Activated CD8-positive, alpha-beta memory T cell treated with anti-CD3 and anti-CD28 coated beads, Interleukin-2, amount 10 ng/mL, durations not matched to agents 7 days and 5 days (primary cell): ENCODE data around the gene KIRREL3. TPM values are rescaled to one million over a fixed set of nuclear protein-coding genes. Genes with fewer than 3 reads are reported as not detected.

Experiments
- ATAC-seq: fragments of 150-1000 bp; cut with Tn5 transposase; one replicate; pipeline ENCODE4 v1.10.0; 2021; ENCODE audit warnings: moderate library complexity
- CTCF ChIA-PET: fragments of 350-600 bp; sonication (Branson Sonifier 250); formaldehyde crosslinking; loops from one replicate; lab custom pipeline; 2021; ENCODE audit warnings: antibody characterized with exemption; lab: Charles Lee
- DNase-seq: peaks from one replicate; pipeline ENCODE4 v3.0.0-alpha.2; 2020
- H3K27ac Mint-ChIP-seq: one replicate; pipeline ENCODE4 v1.8.0; 2021; ENCODE audit warnings: mild to moderate bottlenecking, mixed read lengths
- H3K27me3 Mint-ChIP-seq: one replicate; pipeline ENCODE4 v1.8.0; 2021; ENCODE audit warnings: mixed read lengths
- H3K36me3 Mint-ChIP-seq: one replicate; pipeline ENCODE4 v1.8.0; 2021; ENCODE audit warnings: mild to moderate bottlenecking, mixed read lengths
- H3K4me1 Mint-ChIP-seq: one replicate; pipeline ENCODE4 v1.8.0; 2021; ENCODE audit warnings: mixed read lengths
- H3K4me3 Mint-ChIP-seq: one replicate; pipeline ENCODE4 v1.8.0; 2021; ENCODE audit warnings: mild to moderate bottlenecking, moderate library complexity, mixed read lengths
- H3K9me3 Mint-ChIP-seq: one replicate; pipeline ENCODE4 v1.8.0; 2022; ENCODE audit warnings: low read depth, mixed read lengths
- total RNA-seq, 2 experiments: library from RNA; stranded (reverse); gene quantifications; one replicate each; pipeline ENCODE4 v1.2.3, GENCODE V29; 2021

Gene KIRREL3
- total RNA-seq, 2 experiments from 2014 or later: not detected

- ATAC-seq (no peak), DNase-seq (no peak)
- Mint-ChIP-seq H3K4me3 (no peak overlapping the region), H3K36me3 (no peaks in the 10 kb centered on the region), H3K27ac (no peak overlapping the region), H3K27me3 (peaks cover 4% of the 10 kb centered on the region), H3K4me1 (no peaks in the 10 kb centered on the region), H3K9me3 (no peaks in the 10 kb centered on the region)
- CTCF ChIA-PET: no interaction called here
These were observed 344.8 kb downstream of the KIRREL3 start for GRCh38 chr11:126655807-126656128.

DNA sequence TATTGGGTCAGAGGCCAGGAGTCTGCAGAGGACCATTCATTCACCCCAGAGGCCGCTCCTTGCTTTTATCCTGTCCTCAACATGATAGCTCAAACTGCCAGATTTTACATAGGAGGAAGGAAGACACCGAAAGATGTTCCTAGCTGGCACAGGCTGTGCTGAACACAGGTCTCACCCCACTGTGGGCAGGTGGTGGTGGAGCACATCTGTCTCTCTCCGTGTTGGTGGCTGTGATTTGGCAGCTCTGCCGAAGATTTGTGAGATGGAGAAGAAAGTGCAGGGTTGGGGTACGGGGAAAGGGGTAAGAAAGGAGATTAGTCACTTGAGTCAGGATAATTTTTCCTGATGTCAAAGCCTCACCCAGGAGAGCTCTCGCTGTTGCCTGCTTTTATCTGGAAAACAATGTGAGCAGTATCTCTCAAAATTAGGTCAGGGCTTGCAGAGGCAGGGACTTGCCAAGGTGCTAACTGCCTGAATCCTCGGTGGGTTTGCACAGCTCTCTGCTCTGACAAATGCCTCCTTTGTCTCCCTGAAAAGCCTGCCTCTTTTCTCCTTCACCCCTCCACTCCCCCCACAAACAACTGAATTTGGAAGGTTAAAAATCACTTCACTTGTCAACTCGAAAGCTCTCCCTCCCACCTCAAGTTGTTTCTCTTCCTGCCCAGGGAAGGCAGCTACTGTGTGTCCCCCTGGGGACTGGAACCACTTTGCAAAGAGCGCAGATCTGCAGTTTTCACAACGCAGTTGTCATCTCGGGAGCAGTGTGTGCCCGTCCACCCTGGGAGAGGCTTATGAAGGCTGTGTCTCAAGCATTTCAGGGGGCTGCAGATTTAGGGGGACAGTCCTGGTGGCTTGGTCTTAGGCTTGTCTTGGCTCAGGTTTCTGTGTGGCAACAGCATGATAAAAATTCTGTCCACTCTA, 345.4 kb downstream of the KIRREL3 start:
- no peak overlapping the region for H3K27ac Mint-ChIP-seq
- peaks cover 3% of the 10 kb centered on the region for H3K27me3 Mint-ChIP-seq
- H3K36me3 Mint-ChIP-seq: no peaks in the 10 kb centered on the region
- no peaks in the 10 kb centered on the region for H3K4me1 Mint-ChIP-seq
- CTCF ChIA-PET: no interaction called here
- no peak overlapping the region for H3K4me3 Mint-ChIP-seq
- H3K9me3 Mint-ChIP-seq: no peaks in the 10 kb centered on the region
- no peak for DNase-seq
- ATAC-seq: no peak

GRCh38 chr11:126653040-126653439, 347.5 kb downstream of the KIRREL3 start:
- Mint-ChIP-seq H3K27ac (no peak overlapping the region), H3K36me3 (no peaks in the 10 kb centered on the region), H3K9me3 (no peaks in the 10 kb centered on the region), H3K4me1 (no peaks in the 10 kb centered on the region), H3K27me3 (peaks cover 3% of the 10 kb centered on the region), H3K4me3 (no peak overlapping the region)
- ATAC-seq (no peak), DNase-seq (no peak)
- CTCF ChIA-PET: no interaction called here

- Mint-ChIP-seq H3K9me3 (no peaks in the 10 kb centered on the region), H3K27ac (no peak overlapping the region), H3K27me3 (no peaks in the 10 kb centered on the region), H3K4me3 (no peak overlapping the region), H3K4me1 (no peaks in the 10 kb centered on the region), H3K36me3 (no peaks in the 10 kb centered on the region)
- DNase-seq: no peak
- CTCF ChIA-PET: no interaction called here
- no peak for ATAC-seq
These were observed 352.8 kb downstream of the KIRREL3 start for GRCh38 chr11:126647735-126648134.

DNA sequence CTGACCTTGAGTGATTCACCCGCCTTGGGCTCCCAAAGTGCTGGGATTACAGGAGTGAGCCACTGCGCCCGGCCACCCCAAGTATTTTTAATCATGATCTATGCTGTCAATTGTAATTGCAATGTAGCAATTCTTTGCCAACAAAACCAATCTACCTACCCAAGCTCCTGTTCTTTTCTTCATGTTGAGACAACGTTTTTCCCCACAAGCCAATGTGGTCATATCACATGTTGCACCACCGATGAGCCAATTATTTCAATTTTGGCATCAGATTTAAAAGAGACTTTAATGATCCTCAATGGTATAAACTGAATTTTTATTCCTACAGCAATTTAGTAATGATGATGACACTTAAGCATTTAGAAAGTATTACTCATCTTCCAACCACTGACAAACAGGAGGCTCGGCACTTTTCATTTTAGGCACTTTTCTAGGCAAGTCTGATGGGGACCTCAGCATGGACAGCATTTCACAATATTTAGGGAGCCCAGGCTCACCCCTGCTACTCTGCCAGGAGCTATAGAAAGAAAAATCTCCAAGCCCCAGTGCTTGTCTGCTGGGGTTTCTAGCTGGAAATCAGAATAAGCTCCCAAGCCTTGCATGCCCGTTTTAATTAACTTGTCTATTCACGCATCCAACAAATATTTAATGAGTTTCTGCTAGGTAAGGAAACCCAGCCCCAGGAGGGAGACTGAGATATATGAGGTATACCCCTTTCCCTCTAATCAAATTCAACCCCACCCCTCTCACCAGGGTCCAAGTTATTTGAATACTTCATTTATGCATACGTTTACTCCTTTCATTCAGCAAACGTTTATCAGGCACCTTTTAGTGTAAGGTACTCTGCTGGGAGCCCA, 353.6 kb downstream of the KIRREL3 start:
- CTCF ChIA-PET: no interaction called here
- Mint-ChIP-seq H3K27me3 (no peaks in the 10 kb centered on the region), H3K9me3 (no peaks in the 10 kb centered on the region), H3K4me3 (no peak overlapping the region), H3K4me1 (no peaks in the 10 kb centered on the region), H3K36me3 (no peaks in the 10 kb centered on the region), H3K27ac (no peak overlapping the region)
- DNase-seq (no peak), ATAC-seq (no peak)

DNA sequence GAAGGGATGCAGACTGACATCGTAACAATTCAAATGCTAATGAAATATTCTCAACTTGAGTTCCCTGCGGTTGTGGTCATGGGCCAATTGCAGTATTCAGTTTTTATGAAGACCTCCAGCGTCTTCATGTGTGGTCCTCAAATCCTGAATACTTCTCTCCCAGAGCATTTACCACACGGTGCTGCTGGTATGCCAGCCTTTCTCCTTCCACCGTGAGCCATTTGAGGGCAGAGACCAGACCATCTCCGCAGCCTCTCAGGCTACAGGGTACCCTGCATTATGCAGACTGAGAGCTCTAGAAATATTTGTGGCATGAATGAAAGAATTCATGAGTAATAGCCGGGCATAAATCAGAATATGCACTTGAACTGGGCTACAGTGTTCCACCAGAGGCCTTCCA, 355.4 kb downstream of the KIRREL3 start:
- no peaks in the 10 kb centered on the region for H3K36me3 Mint-ChIP-seq
- no peak for DNase-seq
- H3K4me1 Mint-ChIP-seq: no peaks in the 10 kb centered on the region
- no peaks in the 10 kb centered on the region for H3K9me3 Mint-ChIP-seq
- ATAC-seq: no peak
- H3K27ac Mint-ChIP-seq: no peak overlapping the region
- CTCF ChIA-PET: no interaction called here
- H3K27me3 Mint-ChIP-seq: no peaks in the 10 kb centered on the region
- no peak overlapping the region for H3K4me3 Mint-ChIP-seq

DNA sequence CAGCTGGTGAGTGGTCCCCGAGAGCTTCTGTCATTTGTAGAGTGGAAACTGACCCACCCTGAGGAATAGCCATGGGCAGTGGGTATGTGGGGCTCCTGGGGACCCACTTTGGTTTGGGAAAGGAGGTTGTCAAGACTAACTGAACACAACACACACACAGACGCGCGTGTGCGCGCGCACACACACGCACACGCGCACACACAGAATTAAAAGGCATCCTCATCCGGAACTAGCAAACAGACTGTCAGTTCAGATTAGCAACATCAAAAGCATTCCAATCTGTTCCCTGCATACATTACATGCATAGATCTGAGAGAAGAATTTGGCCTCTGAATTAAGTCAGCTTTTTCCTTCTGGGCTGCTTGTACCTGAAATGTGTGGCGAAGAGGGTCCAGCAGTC, 360.4 kb downstream of the KIRREL3 start:
- Mint-ChIP-seq H3K4me1 (no peaks in the 10 kb centered on the region), H3K9me3 (no peaks in the 10 kb centered on the region), H3K27ac (no peak overlapping the region), H3K36me3 (no peaks in the 10 kb centered on the region), H3K27me3 (peaks cover 11% of the 10 kb centered on the region), H3K4me3 (no peak overlapping the region)
- CTCF ChIA-PET: interaction anchor here (1.5 kb wide), 1 partner anchor 11 kb away, joined by 3 read pairs; no protein-coding TSS in a partner anchor
- ATAC-seq (no peak), DNase-seq (no peak)

GRCh38 chr11:126639692-126640091, 360.9 kb downstream of the KIRREL3 start:
- Mint-ChIP-seq H3K27me3 (peaks cover 11% of the 10 kb centered on the region), H3K36me3 (no peaks in the 10 kb centered on the region), H3K4me3 (no peak overlapping the region), H3K9me3 (no peaks in the 10 kb centered on the region), H3K4me1 (no peaks in the 10 kb centered on the region), H3K27ac (no peak overlapping the region)
- CTCF ChIA-PET: interaction anchor here (1.5 kb wide), 1 partner anchor 10 kb away, joined by 3 read pairs; no protein-coding TSS in a partner anchor
- no peak for DNase-seq
- no peak for ATAC-seq

DNA sequence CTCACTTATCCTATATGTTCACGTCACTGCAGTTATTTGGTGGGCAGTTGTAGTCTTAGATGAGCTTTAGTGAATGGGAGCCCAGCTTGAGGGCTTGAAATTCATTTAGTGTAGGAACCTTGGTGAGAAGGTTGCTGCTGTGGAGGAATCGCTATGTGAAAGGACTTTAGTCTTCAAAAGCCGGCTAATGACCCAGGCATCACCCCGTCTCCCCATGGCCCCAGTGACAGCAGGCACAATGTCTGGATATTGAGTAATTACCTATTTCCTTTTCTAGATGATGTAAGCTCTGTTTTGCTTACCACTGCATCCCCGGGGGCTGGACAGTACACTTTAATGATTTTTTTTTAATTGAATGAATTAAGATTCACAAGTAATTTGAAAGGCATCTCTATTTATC, 361.9 kb downstream of the KIRREL3 start:
- Mint-ChIP-seq H3K9me3 (no peaks in the 10 kb centered on the region), H3K4me3 (no peak overlapping the region), H3K27ac (no peak overlapping the region), H3K36me3 (no peaks in the 10 kb centered on the region), H3K27me3 (peaks cover 11% of the 10 kb centered on the region), H3K4me1 (no peaks in the 10 kb centered on the region)
- no peak for ATAC-seq
- CTCF ChIA-PET: interaction anchor here (1.5 kb wide), 1 partner anchor 9 kb away, joined by 3 read pairs; no protein-coding TSS in a partner anchor
- DNase-seq: no peak

- H3K4me1 Mint-ChIP-seq: no peaks in the 10 kb centered on the region
- CTCF ChIA-PET: no interaction called here
These were observed 362.8 kb downstream of the KIRREL3 start for GRCh38 chr11:126637795-126638175.

GRCh38 chr11:126636911-126637794, 363.4 kb downstream of the KIRREL3 start:
- Mint-ChIP-seq H3K9me3 (no peaks in the 10 kb centered on the region), H3K4me3 (no peak overlapping the region), H3K27me3 (peaks cover 11% of the 10 kb centered on the region), H3K36me3 (no peaks in the 10 kb centered on the region), H3K27ac (no peak overlapping the region), H3K4me1 (no peaks in the 10 kb centered on the region)
- CTCF ChIA-PET: no interaction called here
- ATAC-seq (no peak), DNase-seq (no peak)

More at GRCh38 chr11:126637795-126638175, 362.8 kb downstream of the KIRREL3 start:
- DNase-seq (no peak), ATAC-seq (no peak)
- H3K9me3 Mint-ChIP-seq: no peaks in the 10 kb centered on the region
- H3K27ac Mint-ChIP-seq: no peak overlapping the region
- H3K36me3 Mint-ChIP-seq: no peaks in the 10 kb centered on the region
- peaks cover 11% of the 10 kb centered on the region for H3K27me3 Mint-ChIP-seq
- H3K4me3 Mint-ChIP-seq: no peak overlapping the region

- H3K36me3 Mint-ChIP-seq: no peaks in the 10 kb centered on the region
- ATAC-seq (no peak), DNase-seq (no peak)
- H3K4me1 Mint-ChIP-seq: no peaks in the 10 kb centered on the region
- no peak overlapping the region for H3K27ac Mint-ChIP-seq
- CTCF ChIA-PET: no interaction called here
- H3K27me3 Mint-ChIP-seq: peaks cover 11% of the 10 kb centered on the region
- no peak overlapping the region for H3K4me3 Mint-ChIP-seq
- H3K9me3 Mint-ChIP-seq: no peaks in the 10 kb centered on the region
These were observed 365.1 kb downstream of the KIRREL3 start for GRCh38 chr11:126635511-126635910.

DNA sequence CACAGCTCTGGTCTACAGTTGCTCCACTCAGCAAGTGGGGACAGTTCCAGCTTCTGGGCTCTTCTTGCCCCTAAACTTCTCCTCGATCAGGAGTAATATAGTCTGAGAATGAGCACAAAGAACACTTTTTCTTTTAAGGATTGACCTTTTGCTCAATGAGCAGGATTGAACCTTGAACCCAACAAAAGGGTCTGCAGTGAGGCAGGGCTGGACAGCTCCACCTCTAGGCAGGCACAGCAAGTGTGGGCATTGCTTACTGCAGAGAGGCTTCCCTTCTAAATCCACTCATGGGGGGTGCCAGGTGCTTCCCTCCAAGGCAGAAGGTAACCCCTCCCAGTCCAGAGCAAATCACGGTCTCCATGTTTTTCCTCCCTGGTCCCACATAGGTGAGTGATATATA, 365.6 kb downstream of the KIRREL3 start:
- H3K4me3 Mint-ChIP-seq: no peak overlapping the region
- no peaks in the 10 kb centered on the region for H3K36me3 Mint-ChIP-seq
- H3K27me3 Mint-ChIP-seq: peaks cover 11% of the 10 kb centered on the region
- ATAC-seq (no peak), DNase-seq (no peak)
- CTCF ChIA-PET: no interaction called here
- H3K4me1 Mint-ChIP-seq: no peaks in the 10 kb centered on the region
- H3K27ac Mint-ChIP-seq: no peak overlapping the region
- H3K9me3 Mint-ChIP-seq: no peaks in the 10 kb centered on the region
